ENCODE data around the gene SLC26A3. TPM values are rescaled to one million over a fixed set of nuclear protein-coding genes. Genes with fewer than 3 reads are reported as not detected.

SLC26A3 gene
- total RNA-seq, 1 donor, result not detected

DNA sequence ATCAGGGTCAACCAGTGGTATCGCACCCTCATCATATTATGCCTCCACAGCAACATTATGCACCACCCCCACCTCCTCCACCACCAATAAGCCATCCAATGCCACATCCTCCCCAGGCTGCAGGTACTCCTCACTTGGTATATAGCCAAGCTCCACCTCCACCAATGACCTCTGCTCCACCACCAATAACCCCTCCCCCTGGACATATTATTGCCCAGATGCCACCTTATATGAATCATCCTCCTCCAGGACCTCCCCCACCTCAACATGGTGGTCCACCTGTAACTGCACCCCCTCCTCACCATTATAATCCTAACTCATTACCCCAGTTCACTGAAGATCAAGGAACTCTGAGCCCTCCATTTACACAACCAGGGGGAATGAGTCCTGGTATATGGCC, 44.4 kb downstream of the SLC26A3 start:
- no peak for DNase-seq (ENCODE audit: low read depth in 2 of 3, low spot score in 2 of 3)

DNA sequence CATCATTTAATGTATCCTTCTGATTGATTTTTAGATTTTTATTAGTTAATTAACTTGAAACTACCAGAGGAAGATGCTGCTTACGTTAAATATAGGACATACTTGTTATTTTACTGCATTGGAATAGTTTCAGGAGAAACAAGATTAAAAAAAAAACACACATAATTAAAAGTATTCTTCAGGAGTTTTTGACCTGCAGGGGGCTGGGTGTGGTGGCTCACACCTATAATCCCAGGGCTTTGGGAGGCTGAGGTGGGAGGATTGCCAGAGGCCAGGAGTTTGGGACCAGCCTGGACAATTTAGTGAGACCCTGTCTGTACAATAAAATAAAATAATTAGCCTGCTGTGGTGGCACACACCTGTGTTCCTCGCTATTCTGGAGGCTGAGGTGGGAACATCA, 48.4 kb downstream of the SLC26A3 start:
- DNase-seq (ENCODE audit: low read depth in 2 of 3, low spot score in 2 of 3), result no peak

DNA sequence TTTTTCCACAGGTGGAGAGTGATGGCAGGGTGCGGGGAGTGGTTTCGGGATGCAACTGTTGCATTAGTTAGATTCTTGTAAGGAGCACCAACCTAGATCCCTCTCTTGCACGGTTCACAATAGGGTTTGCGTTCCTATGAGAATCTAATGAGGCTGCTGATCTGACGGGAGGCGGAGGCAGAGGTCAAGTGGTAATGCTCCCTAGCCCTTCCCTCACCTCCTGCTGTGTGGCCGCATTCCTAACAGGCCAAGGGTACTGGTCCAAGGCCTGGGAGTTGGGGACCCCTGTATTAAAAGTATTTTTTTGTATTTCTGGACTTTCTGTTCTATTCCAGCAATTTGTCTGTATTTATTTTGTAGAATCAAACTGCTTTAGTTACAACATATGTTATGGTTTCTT, 51.9 kb downstream of the SLC26A3 start:
- DNase-seq (ENCODE audit: low read depth in 2 of 3, low spot score in 2 of 3), result no peak

DNA sequence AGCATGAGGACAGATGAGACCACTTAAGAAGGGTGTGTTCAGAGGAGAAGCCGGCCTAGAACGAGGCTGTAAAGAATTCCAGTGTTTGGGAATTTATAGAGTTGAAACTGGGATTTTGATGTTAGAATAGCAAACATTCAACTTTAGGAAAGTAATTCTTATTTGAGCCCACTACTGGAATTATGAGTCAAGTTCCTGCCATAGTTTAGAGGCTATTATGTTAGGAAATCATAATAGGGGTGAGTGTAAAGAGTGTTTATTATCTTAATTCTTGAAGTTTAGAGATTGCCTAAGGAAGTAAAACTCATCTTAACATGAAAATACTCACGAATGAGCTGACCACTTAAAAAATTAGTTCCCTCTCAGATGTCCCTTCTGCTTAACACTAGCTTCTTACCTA, 57.0 kb downstream of the SLC26A3 start:
- no peak for DNase-seq (ENCODE audit: low read depth in 2 of 3, low spot score in 2 of 3)

DNA sequence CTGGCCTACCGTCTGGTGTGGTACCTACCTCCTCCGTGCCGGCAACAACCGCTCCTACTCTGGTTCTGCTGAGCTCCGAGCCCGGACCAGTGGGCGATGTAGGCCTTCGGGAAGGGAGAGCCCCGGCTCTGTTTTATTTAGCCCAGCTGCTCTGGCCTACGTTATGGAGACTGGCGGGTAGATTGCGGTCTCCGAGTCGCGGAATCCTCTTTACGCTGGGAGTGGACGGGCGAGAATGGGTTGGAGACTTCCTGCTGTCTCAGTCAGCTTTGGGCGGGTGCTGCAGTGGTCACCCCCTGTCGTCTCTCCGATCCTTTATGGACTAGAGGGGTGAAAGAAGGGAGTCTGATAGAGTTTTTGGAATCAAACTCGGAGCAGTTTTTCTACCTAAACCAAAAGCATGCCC, 58.7 kb downstream of the SLC26A3 start:
- DNase-seq (ENCODE audit: low read depth in 2 of 3, low spot score in 2 of 3), result no peak

DNA sequence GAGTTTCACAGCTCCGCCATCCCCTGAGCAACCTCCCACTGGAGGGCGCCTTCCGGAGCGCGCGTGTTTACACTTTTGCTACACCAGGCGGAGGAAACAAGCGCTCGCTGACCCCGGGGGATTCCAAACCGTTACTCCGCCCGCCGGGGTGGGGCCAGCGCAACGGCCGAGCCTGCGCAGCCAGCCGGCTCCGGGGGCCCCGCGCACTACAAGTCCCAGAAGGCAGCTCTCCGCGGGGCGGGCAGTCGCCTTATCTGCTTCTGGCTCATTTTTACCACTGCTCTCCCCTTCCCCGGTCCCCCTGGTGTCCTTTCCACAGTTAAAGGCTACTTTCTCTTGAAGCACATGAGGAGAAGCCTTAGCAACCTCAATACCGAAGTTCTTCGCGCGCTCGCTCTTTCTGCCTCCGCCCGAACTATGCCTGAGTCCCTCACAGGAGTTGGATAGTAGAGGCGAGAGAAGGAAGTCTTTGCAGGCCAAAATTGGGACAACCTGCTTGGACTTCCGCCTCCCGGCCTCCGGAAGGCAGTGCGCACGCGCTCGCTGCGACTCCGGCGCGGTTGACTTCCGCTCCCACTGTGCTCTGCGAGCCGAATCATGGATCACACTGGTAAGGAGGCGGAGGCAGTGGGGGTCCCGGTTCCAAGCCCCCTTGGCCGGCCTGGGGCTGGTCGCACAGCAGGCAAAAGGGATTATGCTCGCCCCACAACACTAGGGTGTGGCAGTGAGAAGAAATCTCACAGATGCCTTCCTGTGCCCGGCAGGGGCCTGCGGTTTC, 59.3 kb downstream of the SLC26A3 start, which contains the start of gene CBLL1:
CBLL1 (plus strand) TSS at position 576 of the 778 bp plus-strand sequence; CDS start at position 598, 22 bp downstream.
- peak; percentile 91 to 97 (median 96) for DNase-seq (ENCODE audit: low read depth in 2 of 3, low spot score in 2 of 3)

DNA sequence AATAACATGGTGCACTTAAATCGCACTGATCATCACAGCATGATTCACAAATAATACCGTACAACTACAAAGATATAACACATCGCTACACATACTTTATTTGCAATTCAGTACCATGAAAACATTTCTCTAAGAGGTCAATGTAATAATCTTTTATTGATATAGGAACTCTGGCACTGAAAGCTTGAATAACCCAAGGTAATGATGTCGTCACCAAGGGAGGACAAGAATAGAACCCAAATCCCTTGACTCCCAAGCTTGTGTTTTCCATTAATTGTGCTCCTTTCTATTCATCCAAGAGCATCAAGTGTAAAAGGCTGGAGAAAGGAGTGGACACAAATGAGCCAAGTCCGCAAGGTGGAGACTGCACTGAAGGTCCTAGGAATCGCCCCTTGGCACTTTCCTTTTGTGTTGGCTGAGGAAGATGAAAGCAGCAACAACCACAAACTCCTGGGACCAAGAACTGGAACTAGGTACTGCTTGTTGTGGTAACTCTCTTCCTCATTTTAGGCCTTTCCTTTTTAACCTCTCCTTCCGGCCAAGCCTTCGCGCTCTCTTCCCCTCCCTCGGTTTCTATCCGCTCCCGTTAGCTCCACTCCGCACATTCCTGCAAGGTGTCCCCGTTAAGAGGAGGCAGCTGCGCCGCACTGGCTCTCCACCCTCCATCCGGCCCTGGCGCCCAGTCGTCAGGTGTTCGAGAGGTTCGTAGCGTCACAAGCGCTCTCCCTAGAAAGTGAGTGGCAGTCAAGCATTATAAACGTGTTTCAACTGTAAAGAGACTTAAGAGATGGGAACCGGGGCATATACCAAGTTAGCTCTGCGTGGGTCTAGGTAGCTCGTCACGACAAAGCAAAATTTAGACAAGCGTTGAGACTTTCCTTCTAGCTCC, 60.1 kb downstream of the SLC26A3 start:
- DNase-seq (ENCODE audit: low read depth in 2 of 3, low spot score in 2 of 3), result peak in 1 of 3 donors; percentile 13

DNA sequence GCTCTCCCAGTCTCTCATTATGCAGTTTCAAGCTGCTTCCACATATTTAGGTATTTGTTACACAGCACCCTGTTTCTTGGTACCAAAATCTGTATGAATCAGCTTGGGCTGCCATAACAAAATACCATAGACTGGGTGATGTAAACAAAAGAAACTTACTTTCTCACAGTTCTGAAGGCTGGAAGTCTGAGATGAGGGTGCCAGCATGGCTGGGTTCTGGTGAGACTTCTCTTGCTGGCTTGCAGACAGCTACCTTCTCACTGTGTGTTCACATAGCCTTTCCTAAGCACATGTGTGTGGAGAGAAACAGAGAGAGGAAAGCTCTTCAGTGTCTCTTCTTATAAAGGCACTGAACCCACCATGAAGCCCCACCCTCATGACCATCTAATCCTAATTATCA, 74.7 kb downstream of the SLC26A3 start:
- no peak for DNase-seq (ENCODE audit: low read depth in 2 of 3, low spot score in 2 of 3)

DNA sequence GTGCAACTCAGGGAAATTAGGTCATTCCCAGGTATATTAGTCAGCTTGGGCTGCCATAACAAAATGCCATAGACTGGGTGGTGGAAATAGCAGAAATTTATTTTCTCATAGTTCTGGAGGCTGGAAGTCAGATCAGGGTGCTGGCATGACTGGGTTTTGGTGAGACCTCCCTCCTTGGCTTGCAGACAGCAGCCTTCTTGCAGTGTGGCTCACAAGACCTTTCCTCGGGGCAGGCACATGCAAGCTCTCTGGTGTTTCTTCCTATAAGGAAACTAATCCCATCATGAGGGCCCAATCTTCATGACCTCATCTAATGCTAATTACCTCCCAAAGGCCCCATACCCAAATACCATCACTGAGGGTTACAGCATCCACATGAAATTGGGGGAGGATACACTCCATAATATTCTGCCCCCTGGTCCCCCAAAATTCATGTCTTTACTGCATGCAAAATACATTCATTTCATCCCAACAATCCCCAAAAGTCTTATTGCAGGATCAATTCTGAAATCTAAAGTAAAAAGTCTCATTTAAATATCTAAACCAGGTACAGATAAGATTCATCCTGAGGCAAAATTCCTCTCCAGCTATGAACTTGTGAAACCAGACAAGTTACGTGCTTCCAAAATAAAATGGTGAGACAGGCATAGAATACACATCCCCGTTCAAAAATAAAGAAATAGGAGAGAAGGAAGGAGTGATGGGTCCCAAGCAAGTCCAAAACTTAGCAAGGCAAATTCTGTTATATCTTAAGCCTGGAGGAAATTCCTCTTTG, 76.5 kb downstream of the SLC26A3 start:
- no peak for DNase-seq (ENCODE audit: low read depth in 2 of 3, low spot score in 2 of 3)

DNA sequence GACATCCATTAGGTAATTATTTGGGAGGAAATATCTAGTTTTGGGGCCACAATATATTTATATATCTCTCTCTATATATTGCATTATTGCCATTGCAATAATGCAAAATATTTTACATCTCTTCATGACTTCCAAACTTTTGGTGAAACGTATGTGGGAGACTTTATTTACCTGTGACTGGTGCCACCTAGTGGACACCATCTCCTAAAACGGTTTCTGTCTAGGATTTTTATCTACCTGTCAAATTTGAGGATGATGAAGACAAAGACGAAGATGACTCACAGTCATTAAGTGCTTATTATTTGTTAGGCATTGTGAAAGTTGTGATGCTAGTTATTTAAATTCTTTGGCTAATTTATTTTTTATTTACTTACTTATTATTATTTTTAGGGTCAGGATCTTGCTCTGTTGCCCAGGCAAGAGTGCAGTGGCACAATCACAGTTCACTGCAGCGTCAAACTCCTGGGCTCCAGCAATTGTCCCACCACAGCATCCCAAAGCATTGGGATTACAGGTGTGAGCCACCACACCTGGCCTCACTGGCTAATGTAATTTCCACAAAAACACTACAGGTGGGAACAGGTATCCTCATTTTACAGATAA, 77.8 kb downstream of the SLC26A3 start:
- peak; percentile 30 to 69 (median 48) for DNase-seq (ENCODE audit: low read depth in 2 of 3, low spot score in 2 of 3)

DNA sequence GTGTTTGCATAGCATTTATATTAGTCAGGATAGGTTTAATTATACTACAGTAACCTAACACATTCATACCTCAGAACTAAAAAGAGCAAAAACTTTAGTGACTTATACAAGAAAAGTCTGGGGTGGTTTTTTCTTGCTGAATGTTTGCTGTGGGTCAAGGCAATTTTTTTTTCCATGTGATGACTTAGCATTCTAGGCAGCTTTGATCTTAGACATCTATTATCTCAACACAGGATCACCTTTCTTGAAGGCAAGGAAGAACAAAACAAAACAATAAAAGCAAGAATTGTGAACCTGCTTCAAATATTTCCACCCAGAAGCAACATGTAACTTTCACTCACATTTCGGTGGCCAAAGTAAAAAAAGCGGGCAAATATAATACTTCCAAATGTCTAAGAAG, 79.8 kb downstream of the SLC26A3 start:
- DNase-seq (ENCODE audit: low read depth in 2 of 3, low spot score in 2 of 3), result no peak

DNA sequence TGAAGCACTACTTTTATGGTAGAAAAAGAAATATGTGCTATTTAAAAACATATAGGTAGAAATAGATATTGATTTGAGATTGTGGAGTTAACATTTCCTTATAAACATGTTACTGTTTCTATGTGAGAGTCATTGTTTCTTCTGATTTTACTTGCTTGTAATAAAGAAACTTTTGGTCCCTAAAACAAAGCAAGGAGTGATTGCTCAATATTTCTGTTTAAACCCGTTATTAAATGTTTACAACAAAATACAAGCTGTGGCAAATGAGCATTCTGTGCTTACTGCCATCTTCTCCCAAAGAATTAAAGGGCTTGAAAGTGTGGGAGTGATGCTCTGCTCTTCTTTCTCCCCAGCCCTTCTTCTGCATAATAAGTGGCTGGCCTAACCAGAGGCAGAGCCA, 81.7 kb downstream of the SLC26A3 start:
- DNase-seq (ENCODE audit: low read depth in 2 of 3, low spot score in 2 of 3), result no peak

DNA sequence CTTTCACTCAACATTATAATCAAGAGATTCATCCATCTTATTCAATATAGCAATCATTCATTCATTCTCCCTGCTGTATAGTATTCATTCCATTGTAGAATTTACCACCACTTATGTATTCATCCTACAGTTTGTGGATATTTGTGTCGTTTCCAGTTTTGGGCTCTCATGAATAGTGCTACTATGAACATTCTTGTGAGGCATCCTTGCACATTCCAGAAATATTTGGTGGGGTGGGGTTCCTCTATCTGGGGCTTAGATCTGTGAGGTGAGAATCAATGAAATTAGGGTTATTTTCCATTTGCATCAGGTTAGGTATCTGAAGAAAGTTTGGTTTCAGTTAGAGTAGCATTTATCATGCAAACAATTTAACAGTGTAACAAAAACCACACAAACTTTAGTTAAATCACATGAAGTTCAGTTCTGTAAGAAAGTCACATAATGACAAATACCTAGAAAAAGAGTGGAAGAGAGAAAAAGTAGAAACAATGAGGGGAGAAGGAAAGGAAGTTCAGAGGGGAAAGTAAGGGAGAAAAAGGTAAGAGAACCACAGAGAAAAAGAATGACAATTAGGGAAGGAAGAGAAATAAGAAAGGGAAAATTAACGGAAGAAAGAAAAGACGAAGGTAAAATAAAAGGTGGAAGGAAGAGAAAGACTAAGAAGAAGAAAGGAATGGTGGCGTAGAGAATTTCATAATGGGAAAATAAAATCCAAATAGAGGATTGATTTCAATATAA, 84.4 kb downstream of the SLC26A3 start:
- DNase-seq (ENCODE audit: low read depth in 2 of 3, low spot score in 2 of 3), result no peak

DNA sequence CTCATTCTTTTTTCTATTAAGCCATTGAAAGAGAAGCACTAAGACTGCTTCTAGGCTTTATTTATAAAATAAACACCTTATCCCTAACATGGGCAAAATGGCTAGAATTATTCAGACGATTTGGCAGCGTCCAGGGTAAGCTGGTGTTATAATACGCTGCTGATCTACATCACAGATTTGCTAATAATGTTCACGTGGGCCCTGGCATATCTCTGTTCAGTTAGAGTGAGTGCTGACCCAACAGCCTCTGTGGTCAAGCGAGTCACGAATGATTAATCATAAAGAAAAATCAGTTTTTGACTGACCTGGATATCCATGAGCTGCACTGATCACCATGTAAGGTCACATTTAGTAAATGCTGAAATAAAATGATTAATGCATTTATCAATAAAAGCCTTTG, 87.5 kb downstream of the SLC26A3 start:
- no peak for DNase-seq (ENCODE audit: low read depth in 2 of 3, low spot score in 2 of 3)

Other genes with a start within 250 kb of the SLC26A3 start
- 15.1 TPM for gene COG5, start 239.3 kb downstream of the SLC26A3 start, total RNA-seq
- 5.1 TPM for gene DUS4L, start 239.3 kb downstream of the SLC26A3 start, total RNA-seq
- gene BCAP29, start 223.0 kb downstream of the SLC26A3 start, total RNA-seq, result 12.7 TPM
- 0.27 TPM for gene SLC26A4, start 142.4 kb downstream of the SLC26A3 start, total RNA-seq
- gene CBLL1, start 59.1 kb downstream of the SLC26A3 start, total RNA-seq, result 35.3 TPM
- 37.7 TPM for gene DLD, start 88.0 kb upstream of the SLC26A3 start, total RNA-seq
- 0.27 TPM for gene LAMB1, start 199.9 kb upstream of the SLC26A3 start, total RNA-seq

All from hematopoietic multipotent progenitor cell (in vitro differentiated cells).